GM18508 (cell line): ENCODE results near the gene MTFP1.
"Not testable (repeated sequence)": the region's sequence is repeated elsewhere in the genome, so short reads cannot be mapped to it uniquely, and the experiment has no call there.

Experiments used
- ATAC-seq: cut with Tn5 transposase; IDR thresholded peaks from one replicate; pipeline ENCODE4 v1.9.1; 2021; ENCODE audit warnings: moderate number of reproducible peaks; ENCODE audit not compliant: insufficient read depth, unreplicated experiment

MTFP1 gene

GRCh38 chr22:30451488-30451887, 25.9 kb downstream of the MTFP1 start:
- not testable (repeated sequence) for ATAC-seq

- no peak for ATAC-seq
Measured at GRCh38 chr22:30452861-30453260, 27.3 kb downstream of the MTFP1 start.

GRCh38 chr22:30453731-30454510, 28.4 kb downstream of the MTFP1 start:
- no peak for ATAC-seq

- no peak for ATAC-seq
Measured at GRCh38 chr22:30455075-30455840, 29.7 kb downstream of the MTFP1 start.

- no peak for ATAC-seq
Measured at GRCh38 chr22:30457981-30458380, 32.4 kb downstream of the MTFP1 start.

GRCh38 chr22:30459181-30460052, 33.8 kb downstream of the MTFP1 start:
- no peak for ATAC-seq

- ATAC-seq, result no peak
Measured at GRCh38 chr22:30460147-30460546, 34.6 kb downstream of the MTFP1 start.

GRCh38 chr22:30460555-30460954, 35.0 kb downstream of the MTFP1 start:
- ATAC-seq, result not testable (repeated sequence)

- no peak for ATAC-seq
Measured at GRCh38 chr22:30469165-30469564, 43.6 kb downstream of the MTFP1 start.

GRCh38 chr22:30470655-30471054, 45.1 kb downstream of the MTFP1 start:
- ATAC-seq, result no peak

- ATAC-seq, result no peak
Measured at GRCh38 chr22:30471616-30472318, 46.2 kb downstream of the MTFP1 start, which contains the start of gene SEC14L3. Gene SEC14L3 (minus strand): TSS chr22:30472017. CDS start chr22:30471958, 59 bp downstream.

GRCh38 chr22:30472994-30473720, 47.6 kb downstream of the MTFP1 start:
- no peak for ATAC-seq

GRCh38 chr22:30474121-30474520, 48.6 kb downstream of the MTFP1 start:
- no peak for ATAC-seq

- ATAC-seq, result no peak
Measured at GRCh38 chr22:30474683-30475424, 49.3 kb downstream of the MTFP1 start.
